Measurements from ENCODE around the gene PLEK.

GRCh38 chr2:68352651-68353391, 12.3 kb upstream of the PLEK start:
- TF ChIP-seq CTCF (IDR thresholded peaks at IDR 0.05): no peak
- TF ChIP-seq POLR2AphosphoS5 (IDR thresholded peaks at IDR 0.05; ENCODE audit: low read depth, low read length): no peak
- TF ChIP-seq TCF7L2 (IDR thresholded peaks at IDR 0.05; ENCODE audit: low read depth, low read length): no peak
- no peak for TF ChIP-seq SIN3A (IDR thresholded peaks at IDR 0.05; ENCODE audit: borderline replicate concordance, insufficient read depth, low read depth, low read length)
- no peak for TF ChIP-seq REST (IDR thresholded peaks at IDR 0.05; ENCODE audit: insufficient read depth in 1 of 2, low read depth in 2 of 2, low read length in 1 of 2)
